GM19395 (cell line): ENCODE data around the gene IKZF4.

Experiments
- ATAC-seq: cut with Tn5 transposase; IDR thresholded peaks from one replicate; pipeline ENCODE4 v1.9.1; 2021; ENCODE audit warnings: mild to moderate bottlenecking, moderate library complexity; ENCODE audit not compliant: unreplicated experiment

IKZF4 gene

GRCh38 chr12:56081393-56082347, 60.8 kb downstream of the IKZF4 start:
- ATAC-seq, result no peak

GRCh38 chr12:56082382-56082781, 61.5 kb downstream of the IKZF4 start:
- no peak for ATAC-seq

- ATAC-seq, result no peak
Measured at GRCh38 chr12:56082967-56083366, 62.1 kb downstream of the IKZF4 start.

GRCh38 chr12:56084958-56085543, 64.2 kb downstream of the IKZF4 start:
- ATAC-seq, result no peak

GRCh38 chr12:56086096-56086495, 65.3 kb downstream of the IKZF4 start:
- no peak for ATAC-seq

GRCh38 chr12:56086608-56087007, 65.8 kb downstream of the IKZF4 start:
- no peak for ATAC-seq

GRCh38 chr12:56087220-56087619, 66.4 kb downstream of the IKZF4 start:
- ATAC-seq, result no peak
